Measurements from ENCODE around the gene LRRTM4. TPM values are rescaled to one million over a fixed set of nuclear protein-coding genes. Genes with fewer than 3 reads are reported as not detected.

Gene LRRTM4
- total RNA-seq, 1 donor from 2014 or later, result not detected

DNA sequence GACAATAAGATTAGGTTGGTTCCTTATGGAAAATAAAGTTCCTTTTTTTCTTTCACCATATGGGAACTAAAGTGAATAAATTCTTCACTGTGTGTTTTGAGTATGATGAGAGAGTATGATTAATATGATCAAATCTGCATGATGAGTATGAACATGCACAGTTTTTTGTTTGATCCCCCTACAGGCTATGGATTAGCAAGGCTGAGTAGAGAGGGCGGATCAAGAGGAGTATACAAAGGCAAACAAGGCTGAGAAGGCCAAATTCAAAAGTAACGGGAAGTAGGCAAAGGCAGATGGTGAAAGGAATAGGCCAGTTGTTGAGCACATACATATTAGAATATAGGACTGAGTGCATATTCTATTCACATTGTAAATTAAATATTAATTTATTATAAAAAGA lies 508.2 kb downstream of the LRRTM4 start:
- no peak for DNase-seq (ENCODE audit: extremely low spot score, unreplicated experiment)
- Mint-ChIP-seq H3K27ac (ENCODE audit: unreplicated experiment) (no peak overlapping the region), H3K4me1 (ENCODE audit: unreplicated experiment) (no peaks in the 10 kb centered on the region), H3K27me3 (ENCODE audit: unreplicated experiment) (no peaks in the 10 kb centered on the region), H3K9me3 (ENCODE audit: unreplicated experiment) (peaks cover 5% of the 10 kb centered on the region), H3K4me3 (ENCODE audit: unreplicated experiment) (no peak overlapping the region), H3K36me3 (ENCODE audit: unreplicated experiment) (no peaks in the 10 kb centered on the region)
- TF ChIP-seq, protein P1, sequence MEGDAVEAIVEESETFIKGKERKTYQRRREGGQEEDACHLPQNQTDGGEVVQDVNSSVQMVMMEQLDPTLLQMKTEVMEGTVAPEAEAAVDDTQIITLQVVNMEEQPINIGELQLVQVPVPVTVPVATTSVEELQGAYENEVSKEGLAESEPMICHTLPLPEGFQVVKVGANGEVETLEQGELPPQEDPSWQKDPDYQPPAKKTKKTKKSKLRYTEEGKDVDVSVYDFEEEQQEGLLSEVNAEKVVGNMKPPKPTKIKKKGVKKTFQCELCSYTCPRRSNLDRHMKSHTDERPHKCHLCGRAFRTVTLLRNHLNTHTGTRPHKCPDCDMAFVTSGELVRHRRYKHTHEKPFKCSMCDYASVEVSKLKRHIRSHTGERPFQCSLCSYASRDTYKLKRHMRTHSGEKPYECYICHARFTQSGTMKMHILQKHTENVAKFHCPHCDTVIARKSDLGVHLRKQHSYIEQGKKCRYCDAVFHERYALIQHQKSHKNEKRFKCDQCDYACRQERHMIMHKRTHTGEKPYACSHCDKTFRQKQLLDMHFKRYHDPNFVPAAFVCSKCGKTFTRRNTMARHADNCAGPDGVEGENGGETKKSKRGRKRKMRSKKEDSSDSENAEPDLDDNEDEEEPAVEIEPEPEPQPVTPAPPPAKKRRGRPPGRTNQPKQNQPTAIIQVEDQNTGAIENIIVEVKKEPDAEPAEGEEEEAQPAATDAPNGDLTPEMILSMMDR (IDR thresholded peaks at IDR 0.05), result no peak

DNA sequence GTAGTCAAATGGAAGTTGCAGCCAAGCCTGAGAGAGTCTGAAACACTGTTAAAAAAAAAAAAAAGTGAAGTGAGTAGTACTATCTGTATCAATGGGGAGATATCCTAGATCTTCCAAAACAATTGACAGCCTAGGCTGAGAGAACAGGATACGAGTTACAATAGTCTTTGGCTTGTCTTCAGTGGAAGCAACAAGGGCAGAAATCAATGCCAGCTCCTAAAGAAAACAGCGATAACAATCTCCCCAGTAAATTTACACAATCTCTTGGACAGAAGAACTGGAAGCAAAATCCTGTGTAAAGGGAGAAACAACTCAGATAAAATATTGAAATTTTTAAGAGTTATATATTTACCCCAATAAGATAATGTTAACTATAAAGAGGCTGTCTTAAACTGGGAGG lies 508.7 kb downstream of the LRRTM4 start:
- DNase-seq (ENCODE audit: extremely low spot score, unreplicated experiment), result no peak
- Mint-ChIP-seq H3K27ac (ENCODE audit: unreplicated experiment) (no peak overlapping the region), H3K4me3 (ENCODE audit: unreplicated experiment) (no peak overlapping the region), H3K27me3 (ENCODE audit: unreplicated experiment) (no peaks in the 10 kb centered on the region), H3K4me1 (ENCODE audit: unreplicated experiment) (no peaks in the 10 kb centered on the region), H3K9me3 (ENCODE audit: unreplicated experiment) (peaks cover 5% of the 10 kb centered on the region), H3K36me3 (ENCODE audit: unreplicated experiment) (no peaks in the 10 kb centered on the region)
- TF ChIP-seq, protein P1 (IDR thresholded peaks at IDR 0.05), result no peak

DNA sequence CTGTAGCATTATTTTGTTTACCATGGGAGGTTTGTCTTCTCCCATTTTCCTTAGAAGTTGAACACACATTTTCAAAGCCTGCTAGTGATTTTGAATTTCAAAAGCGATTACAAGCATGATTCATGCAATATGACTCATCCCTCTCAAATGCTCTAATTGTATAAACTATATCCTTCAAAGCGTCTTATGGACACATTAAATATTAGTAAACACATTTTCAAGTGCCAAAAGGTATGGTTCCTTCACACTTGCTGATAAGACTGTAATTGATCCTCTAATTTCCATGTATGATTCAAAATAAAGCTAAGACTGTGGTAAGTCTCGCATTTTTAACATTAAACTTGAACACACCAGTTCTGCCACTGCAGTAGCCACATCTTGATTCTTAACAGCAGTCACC lies 512.9 kb downstream of the LRRTM4 start:
- Mint-ChIP-seq H3K4me3 (ENCODE audit: unreplicated experiment) (no peak overlapping the region), H3K36me3 (ENCODE audit: unreplicated experiment) (no peaks in the 10 kb centered on the region), H3K9me3 (ENCODE audit: unreplicated experiment) (peaks cover 5% of the 10 kb centered on the region), H3K27ac (ENCODE audit: unreplicated experiment) (no peak overlapping the region), H3K4me1 (ENCODE audit: unreplicated experiment) (no peaks in the 10 kb centered on the region), H3K27me3 (ENCODE audit: unreplicated experiment) (no peaks in the 10 kb centered on the region)
- TF ChIP-seq, protein P1 (IDR thresholded peaks at IDR 0.05), result no peak
- no peak for DNase-seq (ENCODE audit: extremely low spot score, unreplicated experiment)

DNA sequence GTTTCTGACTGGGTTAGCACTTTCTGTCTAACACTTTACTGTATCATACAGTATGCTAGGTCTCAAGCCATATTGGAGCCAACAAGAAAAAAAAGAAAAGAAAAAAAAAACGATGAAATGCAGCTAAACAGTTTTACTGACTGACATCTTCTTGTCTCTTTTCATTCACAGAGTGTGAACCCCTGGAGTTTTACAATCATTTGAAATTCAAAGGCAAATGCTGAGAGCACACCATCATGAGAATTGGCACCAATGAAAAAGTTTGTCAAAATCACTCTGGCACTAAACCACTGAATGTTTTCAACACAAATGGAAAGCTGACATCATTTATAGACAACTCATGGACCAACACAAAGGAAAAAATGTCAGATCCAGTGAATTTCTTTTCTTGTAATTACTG lies 513.3 kb downstream of the LRRTM4 start:
- Mint-ChIP-seq H3K4me1 (ENCODE audit: unreplicated experiment) (no peaks in the 10 kb centered on the region), H3K9me3 (ENCODE audit: unreplicated experiment) (peaks cover 5% of the 10 kb centered on the region), H3K27me3 (ENCODE audit: unreplicated experiment) (no peaks in the 10 kb centered on the region), H3K36me3 (ENCODE audit: unreplicated experiment) (no peaks in the 10 kb centered on the region), H3K27ac (ENCODE audit: unreplicated experiment) (no peak overlapping the region), H3K4me3 (ENCODE audit: unreplicated experiment) (no peak overlapping the region)
- TF ChIP-seq, protein P1 (IDR thresholded peaks at IDR 0.05), result no peak
- DNase-seq (ENCODE audit: extremely low spot score, unreplicated experiment), result no peak

DNA sequence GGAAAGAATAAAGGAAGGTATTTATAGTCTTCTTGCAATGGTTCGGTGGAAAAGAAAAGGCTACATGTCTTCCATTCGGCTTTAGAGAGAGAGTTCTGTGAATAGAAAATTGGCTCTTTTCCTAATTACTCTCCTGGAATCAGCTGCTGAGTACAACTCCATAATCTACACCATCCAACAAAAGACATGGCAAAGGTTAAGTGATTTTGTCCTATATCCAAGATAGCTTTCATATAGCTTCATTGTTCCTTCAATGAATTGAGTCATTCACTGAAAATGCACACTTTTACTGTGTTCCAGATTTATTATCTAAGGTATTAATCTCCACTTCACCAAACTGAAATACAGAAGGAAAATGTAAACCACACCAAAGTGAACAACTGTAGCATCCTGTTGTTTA lies 514.5 kb downstream of the LRRTM4 start:
- Mint-ChIP-seq H3K27me3 (ENCODE audit: unreplicated experiment) (no peaks in the 10 kb centered on the region), H3K4me1 (ENCODE audit: unreplicated experiment) (no peaks in the 10 kb centered on the region), H3K27ac (ENCODE audit: unreplicated experiment) (no peak overlapping the region), H3K9me3 (ENCODE audit: unreplicated experiment) (peaks cover 5% of the 10 kb centered on the region), H3K36me3 (ENCODE audit: unreplicated experiment) (no peaks in the 10 kb centered on the region), H3K4me3 (ENCODE audit: unreplicated experiment) (no peak overlapping the region)
- TF ChIP-seq, protein P1 (IDR thresholded peaks at IDR 0.05), result no peak
- DNase-seq (ENCODE audit: extremely low spot score, unreplicated experiment), result no peak

Data from osteocyte (in vitro differentiated cells).